Mesenchymal stem cell (in vitro differentiated cells and primary cell): ENCODE results near the gene NUP188.

Source experiments
- DNase-seq: peaks from one replicate; pipeline ENCODE4 v3.0.0-alpha.2; 2013
- H2AFZ ChIP-seq: one replicate; pipeline ENCODE4 v1.6.1; 2013; ENCODE audit warnings: low read depth, mild to moderate bottlenecking, control low read depth, inconsistent platforms, low read length, moderate library complexity
- H2AK5ac ChIP-seq: 2 replicates; pipeline ENCODE4 v1.6.1; 2013; ENCODE audit warnings: low read length, moderate library complexity, mild to moderate bottlenecking, inconsistent platforms; ENCODE audit not compliant: severe bottlenecking
- H2BK120ac ChIP-seq: one replicate; pipeline ENCODE4 v1.6.1; 2013; ENCODE audit warnings: low read depth, mild to moderate bottlenecking, inconsistent platforms, low read length, moderate library complexity
- H2BK12ac ChIP-seq, 2 experiments: one replicate each; pipeline ENCODE4 v1.6.1; 2013; ENCODE audit warnings: inconsistent platforms in 2 of 2, low read length in 2 of 2, mild to moderate bottlenecking in 2 of 2, moderate library complexity in 2 of 2, control low read depth in 1 of 2
- H2BK15ac ChIP-seq: one replicate; pipeline ENCODE4 v1.6.1; 2013; ENCODE audit warnings: mild to moderate bottlenecking, low read depth, inconsistent platforms; ENCODE audit not compliant: poor library complexity, severe bottlenecking
- H2BK5ac ChIP-seq: 2 replicates; pipeline ENCODE4 v1.6.1; 2013; ENCODE audit warnings: low read depth, mild to moderate bottlenecking, low read length, control low read depth, inconsistent platforms; ENCODE audit not compliant: poor library complexity, severe bottlenecking
- H3K14ac ChIP-seq, 2 experiments: one replicate each; pipeline ENCODE4 v1.6.1; 2013; ENCODE audit warnings: inconsistent platforms in 2 of 2, low read length in 2 of 2, control low read depth in 1 of 2, mild to moderate bottlenecking in 1 of 2, moderate library complexity in 1 of 2
- H3K18ac ChIP-seq, 2 experiments: one replicate each; pipeline ENCODE4 v1.6.1; 2013; ENCODE audit warnings: inconsistent platforms in 2 of 2, low read length in 2 of 2, control low read depth in 1 of 2, low read depth in 1 of 2, mild to moderate bottlenecking in 1 of 2
- H3K23ac ChIP-seq, 2 experiments: one replicate each; pipeline ENCODE4 v1.6.1; 2013; ENCODE audit warnings: inconsistent platforms in 2 of 2, low read length in 2 of 2, mild to moderate bottlenecking in 2 of 2, moderate library complexity in 2 of 2, control low read depth in 1 of 2
- H3K27ac ChIP-seq: 2 replicates; pipeline ENCODE4 v1.5.1; 2013; ENCODE audit warnings: mild to moderate bottlenecking, moderate library complexity, low read length, control low read depth, inconsistent platforms; ENCODE audit not compliant: poor library complexity, severe bottlenecking
- H3K27me3 ChIP-seq, 2 experiments: 2 replicates each; pipeline versions ENCODE4 v1.6.1 to v1.7.0; 2013; ENCODE audit warnings: low read length in 2 of 2, mild to moderate bottlenecking in 2 of 2, moderate library complexity in 2 of 2, control low read depth in 1 of 2, inconsistent platforms in 1 of 2; ENCODE audit not compliant: control insufficient read depth in 1 of 2, insufficient read depth in 1 of 2
- H3K36me3 ChIP-seq, 2 experiments: 2 replicates each; pipeline versions ENCODE4 v1.6.1 to v1.7.0; 2013; ENCODE audit warnings: low read length in 2 of 2, control low read depth in 1 of 2, inconsistent platforms in 1 of 2, low read depth in 1 of 2, mild to moderate bottlenecking in 1 of 2; ENCODE audit not compliant: insufficient read depth in 2 of 2, control insufficient read depth in 1 of 2
- H3K4ac ChIP-seq, 2 experiments: one replicate each; pipeline ENCODE4 v1.6.1; 2013; ENCODE audit warnings: inconsistent platforms in 2 of 2, low read length in 2 of 2, mild to moderate bottlenecking in 2 of 2, moderate library complexity in 2 of 2, control low read depth in 1 of 2, low read depth in 1 of 2
- H3K4me1 ChIP-seq: 2 replicates; pipeline ENCODE4 v1.6.1; 2013; ENCODE audit warnings: low read depth, low read length, control low read depth; ENCODE audit not compliant: control insufficient read depth, insufficient read depth
- H3K4me2 ChIP-seq: 2 replicates; pipeline ENCODE4 v1.6.1; 2013; ENCODE audit warnings: low read length, mild to moderate bottlenecking, inconsistent platforms; ENCODE audit not compliant: poor library complexity, severe bottlenecking
- H3K4me3 ChIP-seq, 2 experiments: 2 replicates each; pipeline versions ENCODE4 v1.5.1 to v1.7.0; 2013; ENCODE audit warnings: low read length in 2 of 2, mild to moderate bottlenecking in 2 of 2, control low read depth in 1 of 2, low read depth in 1 of 2; ENCODE audit not compliant: insufficient read depth in 1 of 2
- H3K79me1 ChIP-seq: replicated peaks from 2 replicates; pipeline ENCODE4 v1.6.1; 2013; ENCODE audit warnings: mild to moderate bottlenecking, control low read depth, low read length, inconsistent platforms; ENCODE audit not compliant: poor library complexity, severe bottlenecking
- H3K9ac ChIP-seq: 2 replicates; pipeline ENCODE4 v1.7.0; 2013; ENCODE audit warnings: mild to moderate bottlenecking, low read length, moderate library complexity
- H3K9me3 ChIP-seq: 2 replicates; pipeline ENCODE4 v1.7.0; 2013; ENCODE audit warnings: mild to moderate bottlenecking, low read length; ENCODE audit not compliant: control insufficient read depth
- H4K8ac ChIP-seq: one replicate; pipeline ENCODE4 v1.6.1; 2013; ENCODE audit warnings: inconsistent platforms, mild to moderate bottlenecking, low read length, moderate library complexity
- H4K91ac ChIP-seq: one replicate; pipeline ENCODE4 v1.6.1; 2013; ENCODE audit warnings: mild to moderate bottlenecking, low read length, inconsistent platforms
- WGBS: methylation state at CpG from one replicate; pipeline ENCODE4 v1.1.7; 2013; ENCODE audit warnings: mixed read lengths; 5-methylcytosine and 5-hydroxymethylcytosine counted together

The NUP188 gene

DNA sequence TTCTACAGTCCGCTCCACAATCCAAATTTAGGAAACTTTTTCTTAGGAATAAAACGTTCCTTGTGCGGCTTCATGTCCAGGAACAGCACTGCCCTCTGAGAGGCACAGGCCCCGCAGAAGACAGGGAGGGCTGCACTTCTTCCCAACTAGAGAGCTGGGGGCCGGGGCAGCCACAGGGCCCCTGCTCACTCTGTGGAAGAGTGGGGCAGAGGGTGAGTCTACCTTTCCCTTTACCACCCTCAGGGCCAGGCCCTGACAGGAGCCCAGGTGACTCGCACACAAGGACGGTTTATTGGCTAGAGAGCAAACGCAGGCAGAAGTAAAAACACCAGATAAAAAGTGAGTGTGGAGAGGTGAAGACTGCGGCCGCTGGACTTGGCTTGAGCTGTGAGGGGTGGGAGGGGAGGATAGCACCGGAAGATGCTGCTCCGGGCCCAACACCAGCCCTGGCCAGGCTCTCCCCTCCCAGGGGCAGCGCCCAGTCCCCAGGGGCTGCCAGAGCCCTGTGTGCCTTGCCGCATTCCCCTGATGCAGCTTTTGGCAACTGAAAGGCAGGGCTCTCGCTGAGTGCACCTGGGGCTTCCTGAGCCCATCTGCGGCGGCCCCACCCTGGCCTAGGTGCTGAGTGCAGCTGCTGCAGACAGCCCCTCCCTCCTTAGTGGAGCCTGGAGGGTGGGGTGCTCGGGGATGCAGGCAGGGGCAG lies 60.4 kb downstream of the NUP188 start:
- no peak overlapping the region for H3K14ac ChIP-seq
- no peak overlapping the region for H3K4me3 ChIP-seq
- no peak overlapping the region for H3K4me2 ChIP-seq
- peaks cover 16% of the 10 kb centered on the region for H3K79me1 ChIP-seq
- H3K9me3 ChIP-seq, result no peaks in the 10 kb centered on the region
- no peak overlapping the region for H2AFZ ChIP-seq
- no peak overlapping the region for H3K18ac ChIP-seq
- no peak overlapping the region for H2BK15ac ChIP-seq
- H2AK5ac ChIP-seq, result no peak overlapping the region
- no peak overlapping the region for H2BK120ac ChIP-seq
- no peak overlapping the region for H3K9ac ChIP-seq
- no peak overlapping the region for H3K27ac ChIP-seq
- H2BK5ac ChIP-seq, result no peak overlapping the region
- 95% methylated on average over 18 of the region's 18 CpGs for WGBS
- H3K36me3 ChIP-seq, result peaks cover 54 to 92% of the 10 kb centered on the region in 2 experiments
- H4K91ac ChIP-seq, result no peak overlapping the region
- no peaks in the 10 kb centered on the region for H3K27me3 ChIP-seq
- no peak overlapping the region for H3K4ac ChIP-seq
- no peak overlapping the region for H2BK12ac ChIP-seq
- H3K23ac ChIP-seq, result no peak overlapping the region
- peaks cover 11% of the 10 kb centered on the region for H3K4me1 ChIP-seq
- DNase-seq, result no peak
- H4K8ac ChIP-seq, result no peak overlapping the region

DNA sequence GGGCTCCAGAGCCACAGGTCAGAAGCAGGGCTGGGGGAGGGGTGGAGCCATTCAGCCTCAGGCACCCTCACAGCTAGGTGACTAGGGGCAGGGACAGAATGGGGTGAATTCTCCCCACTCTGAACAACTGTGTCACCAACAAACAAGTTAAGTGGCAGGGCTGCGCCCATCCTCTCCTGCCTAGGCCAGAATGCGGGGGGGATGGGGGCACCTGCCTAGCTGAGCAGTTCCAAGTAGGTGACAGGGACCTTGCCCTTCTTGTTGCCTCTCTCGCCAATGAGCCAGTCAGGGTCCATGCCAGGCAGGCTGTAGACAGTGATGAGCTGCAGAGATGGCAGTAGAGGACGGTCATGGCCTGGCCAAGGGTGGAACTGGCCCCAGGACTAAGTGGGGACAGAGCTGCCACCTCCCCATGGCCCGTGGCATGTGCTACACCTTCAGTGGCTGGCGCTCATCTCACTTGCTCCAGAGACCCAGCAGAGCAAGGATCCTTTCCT lies 61.0 kb downstream of the NUP188 start:
- no peak for DNase-seq
- no peak overlapping the region for H3K4ac ChIP-seq
- H3K27ac ChIP-seq, result no peak overlapping the region
- no peak overlapping the region for H2AK5ac ChIP-seq
- H3K4me3 ChIP-seq, result no peak overlapping the region
- H3K79me1 ChIP-seq, result peaks cover 22% of the 10 kb centered on the region
- H2AFZ ChIP-seq, result no peak overlapping the region
- no peak overlapping the region for H2BK15ac ChIP-seq
- H2BK120ac ChIP-seq, result no peak overlapping the region
- no peaks in the 10 kb centered on the region for H3K9me3 ChIP-seq
- no peaks in the 10 kb centered on the region for H3K27me3 ChIP-seq
- no peak overlapping the region for H3K23ac ChIP-seq
- H2BK5ac ChIP-seq, result no peak overlapping the region
- H3K9ac ChIP-seq, result no peak overlapping the region
- no peak overlapping the region for H3K14ac ChIP-seq
- H3K18ac ChIP-seq, result no peak overlapping the region
- H3K4me1 ChIP-seq, result peaks cover 11% of the 10 kb centered on the region
- over 99% methylated on average over 6 of the region's 6 CpGs for WGBS
- no peak overlapping the region for H2BK12ac ChIP-seq
- no peak overlapping the region for H3K4me2 ChIP-seq
- H4K91ac ChIP-seq, result peak overlapping the region; percentile 4
- peaks cover 54 to 92% of the 10 kb centered on the region in 2 experiments for H3K36me3 ChIP-seq
- H4K8ac ChIP-seq, result no peak overlapping the region

DNA sequence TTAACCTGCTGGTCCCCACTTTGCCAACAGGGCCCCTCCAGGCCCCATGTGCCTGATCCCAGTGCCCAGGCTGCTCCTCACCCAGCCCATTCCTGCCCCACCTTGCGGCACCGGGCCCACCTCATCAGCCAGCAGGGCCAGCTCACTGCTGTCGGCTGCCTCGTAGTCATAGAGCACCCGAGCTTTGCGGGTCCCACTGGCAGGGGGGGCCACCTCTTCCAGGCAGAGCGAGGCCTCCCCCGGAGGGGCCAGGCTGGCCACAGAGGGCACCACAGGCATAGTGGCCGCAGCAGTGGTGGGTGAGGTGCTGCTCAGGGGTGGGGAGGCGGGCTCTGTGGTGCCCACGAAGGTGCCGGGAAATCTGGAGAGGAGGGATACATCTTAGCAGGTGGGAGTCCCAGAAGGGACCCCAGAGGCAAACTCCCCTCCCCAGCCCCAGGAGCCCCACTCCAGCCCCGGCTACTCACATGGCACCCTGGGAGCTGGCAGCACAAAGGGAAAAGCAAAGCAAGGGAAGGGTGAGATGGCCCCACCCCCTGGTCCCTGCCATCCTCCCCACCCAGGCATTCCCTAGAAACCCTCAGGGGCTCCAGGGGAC lies 61.6 kb downstream of the NUP188 start:
- Histone ChIP-seq H3K9ac (no peak overlapping the region), H3K9me3 (no peaks in the 10 kb centered on the region), H4K91ac (no peak overlapping the region), H3K4ac (peak overlapping the region in 1 of 2 experiments; percentile 15), H2BK120ac (no peak overlapping the region), H3K27ac (no peak overlapping the region), H2BK5ac (no peak overlapping the region), H3K4me2 (no peak overlapping the region), H3K4me1 (peaks cover 11% of the 10 kb centered on the region), H2AFZ (no peak overlapping the region), H3K36me3 (peaks cover 56 to 95% of the 10 kb centered on the region in 2 experiments), H2AK5ac (no peak overlapping the region), H3K27me3 (no peaks in the 10 kb centered on the region), H4K8ac (no peak overlapping the region), H3K4me3 (no peak overlapping the region), H3K18ac (no peak overlapping the region), H3K23ac (no peak overlapping the region), H2BK12ac (no peak overlapping the region), H3K14ac (no peak overlapping the region), H3K79me1 (peaks cover 24% of the 10 kb centered on the region), H2BK15ac (no peak overlapping the region)
- WGBS, result 99% methylated on average over 10 of the region's 13 CpGs
- DNase-seq, result no peak

DNA sequence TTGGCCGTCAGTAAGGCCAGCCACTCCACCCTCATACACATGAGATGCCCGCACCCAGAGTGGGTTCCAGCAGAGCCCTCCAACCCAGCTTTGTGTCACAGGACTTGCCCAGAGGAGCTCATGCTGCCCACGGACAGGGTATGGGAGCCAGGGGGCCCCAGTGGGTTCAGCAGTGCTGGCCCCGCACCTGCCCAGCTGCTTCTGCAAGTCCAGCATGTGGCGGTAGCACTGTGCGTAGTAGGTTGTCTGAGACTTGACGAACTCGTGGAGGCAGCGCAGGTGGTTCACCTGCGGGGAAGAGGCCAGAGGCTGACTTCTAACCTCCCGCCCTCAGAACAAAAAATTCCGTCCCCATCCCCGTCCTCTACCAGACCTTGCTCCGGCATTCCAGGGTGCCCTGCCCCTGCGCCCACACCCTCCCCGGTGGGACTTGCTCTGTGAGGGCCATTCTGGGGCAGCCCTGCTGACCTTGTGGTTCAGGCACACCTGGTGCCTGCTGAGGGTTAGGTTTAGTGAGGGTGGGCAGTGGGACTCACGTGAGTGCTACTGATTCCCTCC lies 62.2 kb downstream of the NUP188 start:
- no peak overlapping the region for H3K4me2 ChIP-seq
- no peak overlapping the region for H2BK120ac ChIP-seq
- H3K23ac ChIP-seq, result no peak overlapping the region
- peak overlapping the region; percentile 29 for H4K91ac ChIP-seq
- peaks cover 11% of the 10 kb centered on the region for H3K4me1 ChIP-seq
- WGBS, result 96% methylated on average over 15 of the region's 17 CpGs
- no peak overlapping the region for H2BK15ac ChIP-seq
- no peak overlapping the region for H4K8ac ChIP-seq
- H3K4ac ChIP-seq, result no peak overlapping the region
- H2AFZ ChIP-seq, result no peak overlapping the region
- no peak overlapping the region for H2BK12ac ChIP-seq
- H3K79me1 ChIP-seq, result peaks cover 28% of the 10 kb centered on the region
- no peak overlapping the region for H3K4me3 ChIP-seq
- no peak overlapping the region for H3K14ac ChIP-seq
- H3K9ac ChIP-seq, result no peak overlapping the region
- peaks cover 60 to 100% of the 10 kb centered on the region in 2 experiments for H3K36me3 ChIP-seq
- DNase-seq, result no peak
- no peak overlapping the region for H2AK5ac ChIP-seq
- H3K18ac ChIP-seq, result no peak overlapping the region
- H3K27me3 ChIP-seq, result no peaks in the 10 kb centered on the region
- no peaks in the 10 kb centered on the region for H3K9me3 ChIP-seq
- no peak overlapping the region for H2BK5ac ChIP-seq
- no peak overlapping the region for H3K27ac ChIP-seq
